Suprapubic skin (tissue), 4 donors: Measurements from ENCODE around the gene PDXDC1. TPM values are rescaled to one million over a fixed set of nuclear protein-coding genes. Genes with fewer than 3 reads are reported as not detected.

Source experiments
- DNase-seq, 2 donors: peaks; one replicate each; pipeline ENCODE4 v3.0.0-alpha.2; 2019; ENCODE audit warnings: low spot score in 2 of 2
- H3K27ac ChIP-seq: fragments of 200-600 bp; sonication (generic); one replicate; pipeline ENCODE4 v1.5.1; 2019
- H3K27me3 ChIP-seq: fragments of 200-600 bp; sonication (generic); one replicate; pipeline ENCODE4 v1.5.1; 2019
- H3K36me3 ChIP-seq: fragments of 200-600 bp; sonication (generic); one replicate; pipeline ENCODE4 v1.5.1; 2019
- H3K4me1 ChIP-seq: fragments of 200-600 bp; sonication (generic); one replicate; pipeline ENCODE4 v1.5.1; 2019
- H3K4me3 ChIP-seq: fragments of 200-600 bp; sonication (generic); one replicate; pipeline ENCODE4 v1.5.1; 2019; ENCODE audit warnings: mild to moderate bottlenecking
- H3K9me3 ChIP-seq: fragments of 200-600 bp; sonication (generic); one replicate; pipeline ENCODE4 v1.5.1; 2019
- EP300 ChIP-seq: sonication (generic); formaldehyde crosslinking; IDR thresholded peaks from one replicate; pipeline ENCODE4 v1.6.1; 2017; ENCODE audit warnings: antibody characterized with exemption
- POLR2A ChIP-seq, 2 donors: fragments of 450-650 bp; IDR thresholded peaks; one replicate each; pipeline ENCODE4 v1.6.1; 2017; ENCODE audit warnings: antibody characterized with exemption in 2 of 2, mild to moderate bottlenecking in 2 of 2, moderate library complexity in 2 of 2
- POLR2AphosphoS5 ChIP-seq, 3 donors: sonication (generic); formaldehyde crosslinking; IDR thresholded peaks; one replicate each; pipeline ENCODE4 v1.6.1; 2017; ENCODE audit warnings: antibody characterized with exemption in 3 of 3
- WGBS: methylation state at CpG from one replicate; pipeline ENCODE4 v1.1.5; 2018; 5-methylcytosine and 5-hydroxymethylcytosine counted together
- total RNA-seq, 4 donors: library from RNA; depleted of rRNA; stranded (reverse); fragments of >200 nt; gene quantifications; one replicate each; pipeline ENCODE4 v1.1.0, GENCODE V29; 2016
- TF ChIP-seq, protein P1 (sequence below), 2 donors: fragments of 200-600 bp in 1 of 2; fragments of 450-650 bp in 1 of 2; sonication (generic) in 1 of 2; IDR thresholded peaks; one replicate each; pipeline ENCODE4 v1.5.1; 2016 to 2019; ENCODE audit warnings: antibody characterized with exemption in 2 of 2, mild to moderate bottlenecking in 1 of 2, moderate library complexity in 1 of 2

Gene PDXDC1
- total RNA-seq, 4 donors from 2014 or later = 37.8 to 81.0 (median 62.4) TPM

DNA sequence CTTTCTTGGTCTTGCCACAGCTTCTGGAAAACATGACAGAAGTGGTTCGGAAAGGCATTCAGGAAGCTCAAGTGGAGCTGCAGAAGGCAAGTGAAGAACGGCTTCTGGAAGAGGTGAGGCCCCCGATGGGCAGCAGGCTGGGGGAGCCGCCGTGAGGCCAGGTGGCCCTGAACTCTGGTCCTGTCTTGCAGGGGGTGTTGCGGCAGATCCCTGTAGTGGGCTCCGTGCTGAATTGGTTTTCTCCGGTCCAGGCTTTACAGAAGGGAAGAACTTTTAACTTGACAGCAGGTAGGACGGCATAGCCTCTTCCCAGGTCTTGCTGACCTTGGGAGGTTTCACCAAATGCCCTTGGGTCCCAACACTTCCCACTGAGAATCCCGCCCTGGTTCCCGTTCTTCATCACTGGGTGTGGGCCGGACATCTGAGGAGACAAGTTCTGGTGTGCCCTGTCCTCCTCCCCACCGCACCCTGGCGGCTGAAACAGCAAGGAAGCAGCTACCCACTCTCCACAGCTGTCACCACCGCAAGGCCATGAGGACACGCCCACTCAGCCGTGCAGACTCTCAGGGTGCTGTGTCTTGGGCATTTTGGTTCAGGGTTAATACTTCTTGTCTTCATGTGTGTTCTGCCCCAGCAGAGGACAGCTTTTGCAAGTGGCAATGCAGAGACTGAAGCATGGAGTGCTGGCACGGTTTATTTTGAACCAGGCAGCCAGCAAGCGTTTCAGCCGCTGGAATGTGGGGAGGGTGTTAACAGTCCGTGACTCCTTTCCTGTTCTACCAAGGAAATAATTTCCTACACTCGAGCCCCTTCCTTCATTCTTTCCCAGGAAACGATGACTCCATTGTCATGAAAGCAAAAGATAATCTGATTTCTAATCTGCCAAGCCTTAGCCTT lies 59.7 kb downstream of the PDXDC1 start:
- Histone ChIP-seq H3K9me3 (no peaks in the 10 kb centered on the region), H3K36me3 (peaks cover 97% of the 10 kb centered on the region), H3K27me3 (no peaks in the 10 kb centered on the region), H3K4me3 (no peak overlapping the region), H3K27ac (peak overlapping the region; percentile 20), H3K4me1 (peaks cover 17% of the 10 kb centered on the region)
- DNase-seq = peak in 1 of 2 donors; percentile 75
- 65% methylated on average over 21 of the region's 23 CpGs for WGBS
- TF ChIP-seq EP300 (no peak), POLR2A (IDR thresholded peaks at IDR 0.05) (no peak), POLR2AphosphoS5 (IDR thresholded peaks at IDR 0.05) (no peak)
- TF ChIP-seq, protein P1, sequence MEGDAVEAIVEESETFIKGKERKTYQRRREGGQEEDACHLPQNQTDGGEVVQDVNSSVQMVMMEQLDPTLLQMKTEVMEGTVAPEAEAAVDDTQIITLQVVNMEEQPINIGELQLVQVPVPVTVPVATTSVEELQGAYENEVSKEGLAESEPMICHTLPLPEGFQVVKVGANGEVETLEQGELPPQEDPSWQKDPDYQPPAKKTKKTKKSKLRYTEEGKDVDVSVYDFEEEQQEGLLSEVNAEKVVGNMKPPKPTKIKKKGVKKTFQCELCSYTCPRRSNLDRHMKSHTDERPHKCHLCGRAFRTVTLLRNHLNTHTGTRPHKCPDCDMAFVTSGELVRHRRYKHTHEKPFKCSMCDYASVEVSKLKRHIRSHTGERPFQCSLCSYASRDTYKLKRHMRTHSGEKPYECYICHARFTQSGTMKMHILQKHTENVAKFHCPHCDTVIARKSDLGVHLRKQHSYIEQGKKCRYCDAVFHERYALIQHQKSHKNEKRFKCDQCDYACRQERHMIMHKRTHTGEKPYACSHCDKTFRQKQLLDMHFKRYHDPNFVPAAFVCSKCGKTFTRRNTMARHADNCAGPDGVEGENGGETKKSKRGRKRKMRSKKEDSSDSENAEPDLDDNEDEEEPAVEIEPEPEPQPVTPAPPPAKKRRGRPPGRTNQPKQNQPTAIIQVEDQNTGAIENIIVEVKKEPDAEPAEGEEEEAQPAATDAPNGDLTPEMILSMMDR (IDR thresholded peaks at IDR 0.05) = peak in 1 of 2 donors; percentile 30

DNA sequence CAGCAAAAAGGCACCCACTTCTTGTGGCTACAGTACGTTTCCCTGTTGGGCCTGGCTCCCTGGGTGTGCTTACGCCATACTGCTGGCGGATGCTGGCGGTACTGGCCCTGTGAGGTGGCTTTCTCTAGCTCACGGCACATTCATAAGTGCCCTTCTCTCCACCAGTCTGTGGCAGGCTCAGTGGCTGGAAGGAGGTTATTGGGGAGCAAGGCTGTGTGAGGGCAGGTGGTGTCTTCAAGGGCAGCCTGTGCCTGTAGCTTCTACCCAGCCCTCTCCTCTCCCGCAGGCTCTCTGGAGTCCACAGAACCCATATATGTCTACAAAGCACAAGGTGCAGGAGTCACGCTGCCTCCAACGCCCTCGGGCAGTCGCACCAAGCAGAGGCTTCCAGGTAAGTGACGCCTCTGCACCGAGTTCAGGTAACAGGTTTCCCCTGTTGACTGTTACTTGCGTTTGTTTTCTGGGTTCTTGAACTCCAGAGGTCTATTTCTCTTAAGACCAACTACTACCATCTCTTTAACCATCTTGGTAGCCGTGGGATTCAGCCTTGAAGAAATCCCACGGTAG lies 60.4 kb downstream of the PDXDC1 start:
- no peaks in the 10 kb centered on the region for H3K9me3 ChIP-seq
- no peaks in the 10 kb centered on the region for H3K27me3 ChIP-seq
- TF ChIP-seq, protein P1 (IDR thresholded peaks at IDR 0.05) = no peak
- 73% methylated on average over 14 of the region's 15 CpGs for WGBS
- H3K4me3 ChIP-seq = no peak overlapping the region
- peaks cover 13% of the 10 kb centered on the region for H3K4me1 ChIP-seq
- DNase-seq = peak in 1 of 2 donors; percentile 60
- H3K36me3 ChIP-seq = peaks cover 97% of the 10 kb centered on the region
- H3K27ac ChIP-seq = peak overlapping the region; percentile 20

DNA sequence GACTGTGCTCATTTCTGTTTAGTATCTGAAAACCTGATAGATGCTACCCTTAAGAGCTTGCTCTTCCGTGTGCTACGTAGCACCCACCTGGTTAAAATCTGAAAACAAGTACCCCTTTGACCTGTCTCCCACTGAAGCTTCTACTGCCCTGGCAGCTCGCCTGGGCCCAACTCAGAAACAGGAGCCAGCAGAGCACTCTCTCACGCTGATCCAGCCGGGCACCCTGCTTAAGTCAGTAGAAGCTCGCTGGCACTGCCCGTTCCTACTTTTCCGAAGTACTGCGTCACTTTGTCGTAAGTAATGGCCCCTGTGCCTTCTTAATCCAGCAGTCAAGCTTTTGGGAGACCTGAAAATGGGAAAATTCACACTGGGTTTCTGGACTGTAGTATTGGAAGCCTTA lies 62.2 kb downstream of the PDXDC1 start:
- no peaks in the 10 kb centered on the region for H3K9me3 ChIP-seq
- peaks cover 93% of the 10 kb centered on the region for H3K36me3 ChIP-seq
- 83% methylated on average over 10 of the region's 10 CpGs for WGBS
- DNase-seq = no peak
- peaks cover 24% of the 10 kb centered on the region for H3K4me1 ChIP-seq
- TF ChIP-seq POLR2AphosphoS5 (IDR thresholded peaks at IDR 0.05) (no peak), POLR2A (IDR thresholded peaks at IDR 0.05) (no peak)
- no peak overlapping the region for H3K27ac ChIP-seq
- no peak overlapping the region for H3K4me3 ChIP-seq
- H3K27me3 ChIP-seq = no peaks in the 10 kb centered on the region

DNA sequence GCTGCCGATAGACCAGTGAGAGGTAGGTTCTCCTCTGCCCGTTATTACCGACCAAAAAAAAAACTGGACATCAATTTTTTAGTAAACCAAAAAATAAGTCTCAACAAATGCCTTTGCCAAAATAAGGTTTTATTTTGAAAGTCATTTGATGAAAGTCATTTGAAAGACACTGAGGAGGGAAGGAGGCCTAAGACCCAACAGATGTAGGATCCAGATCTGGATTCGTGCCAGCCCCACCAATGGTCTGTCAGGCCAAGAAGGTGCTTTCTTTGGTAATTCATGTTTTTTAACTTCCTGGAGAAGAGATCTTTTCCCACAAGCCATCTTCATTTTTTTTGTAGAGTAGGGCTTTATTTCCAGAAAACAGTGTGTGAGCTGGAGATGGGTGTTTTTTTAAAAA lies 62.9 kb downstream of the PDXDC1 start:
- peaks cover 85% of the 10 kb centered on the region for H3K36me3 ChIP-seq
- no peaks in the 10 kb centered on the region for H3K27me3 ChIP-seq
- DNase-seq = no peak
- 82% methylated on average over 4 of the region's 4 CpGs for WGBS
- TF ChIP-seq, protein P1 (IDR thresholded peaks at IDR 0.05) = no peak
- TF ChIP-seq POLR2A (IDR thresholded peaks at IDR 0.05) (no peak), POLR2AphosphoS5 (IDR thresholded peaks at IDR 0.05) (no peak)
- H3K4me3 ChIP-seq = no peak overlapping the region
- H3K9me3 ChIP-seq = no peaks in the 10 kb centered on the region
- peaks cover 27% of the 10 kb centered on the region for H3K4me1 ChIP-seq
- H3K27ac ChIP-seq = no peak overlapping the region

DNA sequence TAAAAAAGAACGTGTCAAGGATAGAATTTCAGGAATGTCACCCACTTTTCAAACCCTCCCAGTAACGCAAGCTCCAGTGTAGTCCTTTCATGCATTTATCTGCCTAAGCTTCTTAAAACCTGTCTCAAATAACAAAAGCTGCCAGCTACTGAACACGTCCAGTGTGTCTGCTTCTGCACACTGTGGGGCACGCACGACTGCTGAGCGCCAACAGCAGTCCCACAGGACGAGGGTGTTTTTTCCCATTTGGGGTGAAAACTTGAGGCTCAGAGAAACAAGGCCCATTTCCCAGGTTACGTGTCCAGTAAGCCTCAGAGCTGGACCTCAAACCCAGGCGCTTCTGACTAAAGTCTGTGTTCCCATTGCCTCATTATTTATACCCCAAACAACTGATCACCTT lies 63.9 kb downstream of the PDXDC1 start:
- DNase-seq = no peak
- H3K36me3 ChIP-seq = peaks cover 84% of the 10 kb centered on the region
- H3K27me3 ChIP-seq = no peaks in the 10 kb centered on the region
- H3K4me3 ChIP-seq = no peak overlapping the region
- WGBS = 86% methylated on average over 9 of the region's 9 CpGs
- no peak overlapping the region for H3K27ac ChIP-seq
- H3K4me1 ChIP-seq = peaks cover 27% of the 10 kb centered on the region
- H3K9me3 ChIP-seq = no peaks in the 10 kb centered on the region
- TF ChIP-seq POLR2AphosphoS5 (IDR thresholded peaks at IDR 0.05) (no peak), POLR2A (IDR thresholded peaks at IDR 0.05) (no peak), EP300 (no peak)
- TF ChIP-seq, protein P1 (IDR thresholded peaks at IDR 0.05) = no peak
